GM12892 (cell line): ENCODE measurements around the gene YY1.

Experiments
- POLR2A ChIP-seq: IDR thresholded peaks from 2 replicates; pipeline ENCODE4 v1.6.1; 2011; ENCODE audit warnings: low read depth, low read length, control low read depth
- TAF1 ChIP-seq: IDR thresholded peaks from 2 replicates; pipeline ENCODE4 v1.6.1; 2011; ENCODE audit warnings: low read depth, mild to moderate bottlenecking, control low read depth, low read length, borderline replicate concordance

- TF ChIP-seq POLR2A (no peak), TAF1 (no peak)
Measured at GRCh38 chr14:100203146-100203545, 35.8 kb upstream of the YY1 start.
